Smooth muscle cell (in vitro differentiated cells): ENCODE data around the gene FOXJ2. TPM values are rescaled to one million over a fixed set of nuclear protein-coding genes. Genes with fewer than 3 reads are reported as not detected.

Experiments used
- DNase-seq: peaks from one replicate; lab custom pipeline; 2025; ENCODE audit not compliant: unreplicated experiment; lab: John Stamatoyannopoulos, UW
- H2AFZ ChIP-seq: fragments of 200-600 bp; sonication (generic); 2 replicates; pipeline ENCODE4 v1.6.0; 2016; ENCODE audit warnings: antibody characterized with exemption, low read depth, mild to moderate bottlenecking
- H3F3A ChIP-seq: fragments of 200-600 bp; sonication (generic); 2 replicates; pipeline ENCODE4 v1.6.0; 2017; ENCODE audit warnings: antibody characterized with exemption, low read depth
- H3K27ac ChIP-seq: fragments of 200-600 bp; sonication (generic); 2 replicates; pipeline ENCODE4 v1.5.1; 2016; ENCODE audit warnings: low read depth, mild to moderate bottlenecking
- H3K27me3 ChIP-seq: fragments of 200-600 bp; sonication (generic); 2 replicates; pipeline ENCODE4 v1.6.1; 2016; ENCODE audit warnings: low read depth, mild to moderate bottlenecking
- H3K36me3 ChIP-seq: fragments of 200-600 bp; sonication (generic); 2 replicates; pipeline ENCODE4 v1.5.1; 2016; ENCODE audit warnings: low read depth
- H3K4me1 ChIP-seq: fragments of 200-600 bp; sonication (generic); 2 replicates; pipeline ENCODE4 v1.5.1; 2016; ENCODE audit warnings: low read depth
- H3K4me2 ChIP-seq: fragments of 200-600 bp; sonication (generic); 2 replicates; pipeline ENCODE4 v1.6.0; 2016; ENCODE audit warnings: mild to moderate bottlenecking
- H3K4me3 ChIP-seq: fragments of 200-600 bp; sonication (generic); 2 replicates; pipeline ENCODE4 v1.5.1; 2016; ENCODE audit warnings: mild to moderate bottlenecking
- H3K79me2 ChIP-seq: fragments of 200-600 bp; sonication (generic); 2 replicates; pipeline ENCODE4 v1.6.0; 2016; ENCODE audit warnings: low read depth, mild to moderate bottlenecking
- H3K9ac ChIP-seq: fragments of 200-600 bp; sonication (generic); 2 replicates; pipeline ENCODE4 v1.6.0; 2016; ENCODE audit warnings: low read depth
- H3K9me3 ChIP-seq: fragments of 200-600 bp; sonication (generic); replicated peaks from 2 replicates; pipeline ENCODE4 v1.5.1; 2016; ENCODE audit warnings: low read depth
- H4K20me1 ChIP-seq: fragments of 200-600 bp; sonication (generic); 2 replicates; pipeline ENCODE4 v1.6.0; 2016; ENCODE audit warnings: low read depth
- WGBS: methylation state at CpG from one replicate; pipeline ENCODE4 v1.1.7; 2016; ENCODE audit warnings: low lambda C conversion rate; 5-methylcytosine and 5-hydroxymethylcytosine counted together
- polyA plus RNA-seq: library from polyadenylated mRNA; unstranded; fragments of >200 nt; fragmentation: Nextera tagmentation; extraction: Ambion mirVana; gene quantifications from 2 replicates; pipeline ENCODE4 v1.2.1, GENCODE V29; 2016
- total RNA-seq: library from RNA; depleted of rRNA; stranded (reverse); fragments of >200 nt; gene quantifications from 2 replicates; pipeline ENCODE4 v1.2.3, GENCODE V29; 2014
- TF ChIP-seq, protein P1 (sequence below): fragments of 200-600 bp; sonication (generic); IDR thresholded peaks from 2 replicates; pipeline ENCODE4 v1.5.1; 2017; ENCODE audit warnings: borderline replicate concordance, mild to moderate bottlenecking, antibody characterized with exemption; ENCODE audit not compliant: insufficient read depth, poor library complexity, severe bottlenecking

FOXJ2 gene
- total and polyA plus RNA-seq, 2 experiments from 2014 or later = 16.3 to 19.0 TPM

DNA sequence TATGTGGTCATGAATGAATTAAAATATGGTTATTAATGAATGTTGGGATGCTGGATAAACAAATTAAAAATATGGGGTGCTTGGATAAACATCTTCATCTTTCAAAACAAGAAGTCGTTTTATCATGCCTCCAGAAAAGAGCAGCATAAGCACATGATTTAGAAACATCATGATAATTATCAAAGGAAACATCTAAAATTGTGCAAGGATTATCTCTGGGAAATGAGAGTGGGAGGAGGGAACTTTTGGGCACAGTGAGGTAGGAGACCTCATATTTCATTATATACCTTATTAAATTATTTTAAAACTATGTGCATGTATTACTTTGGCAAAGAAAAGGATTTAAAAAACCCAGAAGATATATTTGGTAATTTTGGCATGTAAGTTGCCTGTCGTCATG, 24.8 kb downstream of the FOXJ2 start:
- TF ChIP-seq, protein P1, sequence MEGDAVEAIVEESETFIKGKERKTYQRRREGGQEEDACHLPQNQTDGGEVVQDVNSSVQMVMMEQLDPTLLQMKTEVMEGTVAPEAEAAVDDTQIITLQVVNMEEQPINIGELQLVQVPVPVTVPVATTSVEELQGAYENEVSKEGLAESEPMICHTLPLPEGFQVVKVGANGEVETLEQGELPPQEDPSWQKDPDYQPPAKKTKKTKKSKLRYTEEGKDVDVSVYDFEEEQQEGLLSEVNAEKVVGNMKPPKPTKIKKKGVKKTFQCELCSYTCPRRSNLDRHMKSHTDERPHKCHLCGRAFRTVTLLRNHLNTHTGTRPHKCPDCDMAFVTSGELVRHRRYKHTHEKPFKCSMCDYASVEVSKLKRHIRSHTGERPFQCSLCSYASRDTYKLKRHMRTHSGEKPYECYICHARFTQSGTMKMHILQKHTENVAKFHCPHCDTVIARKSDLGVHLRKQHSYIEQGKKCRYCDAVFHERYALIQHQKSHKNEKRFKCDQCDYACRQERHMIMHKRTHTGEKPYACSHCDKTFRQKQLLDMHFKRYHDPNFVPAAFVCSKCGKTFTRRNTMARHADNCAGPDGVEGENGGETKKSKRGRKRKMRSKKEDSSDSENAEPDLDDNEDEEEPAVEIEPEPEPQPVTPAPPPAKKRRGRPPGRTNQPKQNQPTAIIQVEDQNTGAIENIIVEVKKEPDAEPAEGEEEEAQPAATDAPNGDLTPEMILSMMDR = no peak
- H3K9me3 ChIP-seq = no peaks in the 10 kb centered on the region
- DNase-seq = no peak

DNA sequence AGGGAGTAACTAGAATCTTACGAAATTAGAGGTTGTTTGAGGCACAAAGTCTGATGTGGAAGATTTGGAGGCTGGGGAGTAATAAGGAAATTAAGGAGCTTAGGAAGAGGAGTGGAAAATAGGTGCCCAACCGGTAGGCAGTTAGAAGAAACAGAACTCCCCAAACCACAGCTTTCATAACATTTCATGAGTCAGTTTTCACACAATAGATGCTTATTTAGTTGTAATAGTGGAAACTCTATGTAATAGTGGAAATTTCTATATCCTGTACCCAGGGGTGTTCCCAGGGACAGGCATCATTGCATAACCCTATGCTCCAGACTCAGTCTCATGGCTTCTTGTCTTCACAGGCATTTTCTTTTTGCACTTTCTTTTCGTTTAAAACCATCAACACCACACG, 25.3 kb downstream of the FOXJ2 start:
- Histone ChIP-seq H3K27ac (peak overlapping the region; percentile 63), H3K4me3 (no peak overlapping the region), H3K27me3 (no peaks in the 10 kb centered on the region), H3F3A (peaks cover 8% of the 10 kb centered on the region), H3K4me1 (peaks cover 9% of the 10 kb centered on the region), H3K9ac (peak overlapping the region; percentile 1), H3K36me3 (no peaks in the 10 kb centered on the region), H2AFZ (no peak overlapping the region), H3K9me3 (no peaks in the 10 kb centered on the region), H4K20me1 (no peaks in the 10 kb centered on the region), H3K4me2 (peak overlapping the region; percentile 30), H3K79me2 (no peaks in the 10 kb centered on the region)
- TF ChIP-seq, protein P1 = no peak
- 41% methylated on average over 4 of the region's 4 CpGs for WGBS
- DNase-seq = no peak

More for the DNA sequence above, 24.8 kb downstream of the FOXJ2 start:
- Histone ChIP-seq H3K79me2 (no peaks in the 10 kb centered on the region), H3K9ac (no peak overlapping the region), H4K20me1 (no peaks in the 10 kb centered on the region), H3K27me3 (no peaks in the 10 kb centered on the region), H3K4me3 (no peak overlapping the region), H3K27ac (peak overlapping the region; percentile 63), H3K4me2 (peak overlapping the region; percentile 30), H3F3A (peaks cover 8% of the 10 kb centered on the region), H2AFZ (no peak overlapping the region), H3K4me1 (peaks cover 9% of the 10 kb centered on the region), H3K36me3 (no peaks in the 10 kb centered on the region)
- 74% methylated on average over 2 of the region's 2 CpGs for WGBS

DNA sequence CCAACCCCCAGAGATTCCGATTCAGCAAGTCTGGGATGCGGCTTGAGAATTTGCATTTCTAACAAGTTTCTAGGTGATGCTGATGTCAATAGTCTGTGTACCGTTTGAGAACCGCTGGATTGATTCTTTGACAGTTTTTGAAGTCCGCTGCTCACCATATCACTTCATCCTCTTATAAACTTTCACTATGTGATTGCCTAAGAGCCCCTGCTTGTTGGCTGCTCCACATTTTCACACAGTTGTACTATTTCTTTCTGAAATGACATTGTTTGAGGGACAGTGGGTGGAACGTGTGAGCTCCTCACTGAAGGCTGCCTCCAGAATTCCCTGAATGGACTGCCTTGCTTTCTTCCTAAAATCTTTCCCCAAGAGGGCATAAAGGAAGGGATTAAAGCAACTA, 26.0 kb downstream of the FOXJ2 start:
- WGBS = 81% methylated on average over 6 of the region's 6 CpGs
- H3K4me2 ChIP-seq = peak overlapping the region; percentile 30

DNA sequence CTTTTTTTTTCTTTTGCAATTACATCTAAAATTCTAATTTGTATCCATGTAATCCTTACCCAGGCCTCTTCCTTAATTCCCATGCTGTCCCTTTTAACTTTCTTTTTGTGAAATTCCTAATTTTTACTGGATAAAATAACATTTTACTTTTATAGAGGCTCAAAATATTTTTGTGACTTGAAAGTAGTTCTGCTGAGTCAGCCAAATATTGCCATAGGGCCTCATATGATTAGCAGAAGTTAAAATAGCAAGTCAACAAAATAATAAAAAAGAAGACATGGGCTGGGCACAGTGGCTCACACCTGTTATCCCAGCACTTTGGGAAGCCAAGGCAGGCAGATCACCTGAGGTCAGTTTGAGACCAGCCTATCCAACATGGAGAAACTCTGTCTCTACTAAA, 31.6 kb downstream of the FOXJ2 start:
- DNase-seq = no peak

More for the DNA sequence above, 26.0 kb downstream of the FOXJ2 start:
- H3K36me3 ChIP-seq = no peaks in the 10 kb centered on the region
- no peak overlapping the region for H2AFZ ChIP-seq
- H3K9me3 ChIP-seq = no peaks in the 10 kb centered on the region
- TF ChIP-seq, protein P1 = no peak
- H3K4me1 ChIP-seq = peaks cover 9% of the 10 kb centered on the region
- peak overlapping the region; percentile 63 for H3K27ac ChIP-seq
- H3K4me3 ChIP-seq = no peak overlapping the region
- H3F3A ChIP-seq = peaks cover 8% of the 10 kb centered on the region
- H3K9ac ChIP-seq = peak overlapping the region; percentile 1
- H4K20me1 ChIP-seq = no peaks in the 10 kb centered on the region
- no peaks in the 10 kb centered on the region for H3K79me2 ChIP-seq
- no peaks in the 10 kb centered on the region for H3K27me3 ChIP-seq
- no peak for DNase-seq

More for the DNA sequence above, 31.6 kb downstream of the FOXJ2 start:
- TF ChIP-seq, protein P1 = no peak
- Histone ChIP-seq H3K36me3 (no peaks in the 10 kb centered on the region), H3K4me1 (peaks cover 4% of the 10 kb centered on the region), H3K79me2 (no peaks in the 10 kb centered on the region), H3F3A (no peaks in the 10 kb centered on the region), H3K9ac (no peak overlapping the region), H3K4me3 (no peak overlapping the region), H4K20me1 (no peaks in the 10 kb centered on the region), H3K27me3 (no peaks in the 10 kb centered on the region), H3K4me2 (no peak overlapping the region), H3K27ac (no peak overlapping the region), H2AFZ (no peak overlapping the region), H3K9me3 (no peaks in the 10 kb centered on the region)
